Type B pancreatic cell (in vitro differentiated cells): ENCODE data around the gene A4GALT. TPM values are rescaled to one million over a fixed set of nuclear protein-coding genes. Genes with fewer than 3 reads are reported as not detected.

ENCODE experiments used
- DNase-seq: peaks from one replicate; pipeline ENCODE4 v3.0.0; 2021; ENCODE audit warnings: mixed read lengths; ENCODE audit not compliant: unreplicated experiment; ENCODE audit errors: extremely low spot score
- H3K27ac Mint-ChIP-seq: 2 replicates; pipeline ENCODE4 v1.8.0; 2021; ENCODE audit warnings: mild to moderate bottlenecking, mixed read lengths
- H3K27me3 Mint-ChIP-seq: 2 replicates; pipeline ENCODE4 v1.8.0; 2021; ENCODE audit warnings: mixed read lengths
- H3K36me3 Mint-ChIP-seq: 2 replicates; pipeline ENCODE4 v1.8.0; 2021; ENCODE audit warnings: mixed read lengths
- H3K4me1 Mint-ChIP-seq: one replicate; pipeline ENCODE4 v1.8.0; 2021; ENCODE audit warnings: mixed read lengths; ENCODE audit not compliant: unreplicated experiment
- H3K4me3 Mint-ChIP-seq: 2 replicates; pipeline ENCODE4 v1.8.0; 2021; ENCODE audit warnings: mild to moderate bottlenecking, mixed read lengths
- H3K9me3 Mint-ChIP-seq: 2 replicates; pipeline ENCODE4 v1.8.0; 2021; ENCODE audit warnings: mixed read lengths
- total RNA-seq: library from RNA; stranded (reverse); gene quantifications from 2 replicates; pipeline ENCODE4 v1.2.1, GENCODE V29; 2021; ENCODE audit warnings: low replicate concordance
- TF ChIP-seq, protein P1 (sequence below): fragments of 200-600 bp; sonication (generic); conservative IDR thresholded peaks from 2 replicates; pipeline ENCODE4 v1.5.0; 2021; ENCODE audit warnings: antibody characterized with exemption, mild to moderate bottlenecking

A4GALT gene
- total RNA-seq, 1 donor from 2014 or later, result 20.2 TPM

DNA sequence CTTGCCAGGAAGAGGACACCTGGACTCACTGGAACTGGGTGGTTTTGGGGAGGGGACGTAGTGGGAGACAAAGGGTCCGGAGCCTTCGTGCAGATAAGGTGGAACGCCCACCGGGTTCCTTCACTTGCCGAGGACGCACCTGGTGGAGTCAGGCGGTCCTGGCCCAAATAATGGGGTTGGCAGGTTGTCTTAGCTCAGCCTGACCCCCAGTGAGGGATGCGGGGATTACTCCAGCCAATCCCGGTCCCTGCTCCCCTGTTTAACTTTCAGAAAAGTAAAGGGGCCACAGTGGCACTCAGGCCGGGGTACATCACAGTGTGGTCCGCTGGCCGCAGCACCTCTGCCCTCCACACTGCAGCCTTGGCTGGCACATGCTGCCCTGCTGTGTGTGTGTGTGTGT, 18.0 kb downstream of the A4GALT start:
- Mint-ChIP-seq H3K4me3 (no peak overlapping the region), H3K36me3 (no peaks in the 10 kb centered on the region), H3K9me3 (no peaks in the 10 kb centered on the region), H3K27ac (no peak overlapping the region), H3K4me1 (peaks cover 5% of the 10 kb centered on the region), H3K27me3 (no peaks in the 10 kb centered on the region)
- no peak for DNase-seq
- TF ChIP-seq, protein P1, sequence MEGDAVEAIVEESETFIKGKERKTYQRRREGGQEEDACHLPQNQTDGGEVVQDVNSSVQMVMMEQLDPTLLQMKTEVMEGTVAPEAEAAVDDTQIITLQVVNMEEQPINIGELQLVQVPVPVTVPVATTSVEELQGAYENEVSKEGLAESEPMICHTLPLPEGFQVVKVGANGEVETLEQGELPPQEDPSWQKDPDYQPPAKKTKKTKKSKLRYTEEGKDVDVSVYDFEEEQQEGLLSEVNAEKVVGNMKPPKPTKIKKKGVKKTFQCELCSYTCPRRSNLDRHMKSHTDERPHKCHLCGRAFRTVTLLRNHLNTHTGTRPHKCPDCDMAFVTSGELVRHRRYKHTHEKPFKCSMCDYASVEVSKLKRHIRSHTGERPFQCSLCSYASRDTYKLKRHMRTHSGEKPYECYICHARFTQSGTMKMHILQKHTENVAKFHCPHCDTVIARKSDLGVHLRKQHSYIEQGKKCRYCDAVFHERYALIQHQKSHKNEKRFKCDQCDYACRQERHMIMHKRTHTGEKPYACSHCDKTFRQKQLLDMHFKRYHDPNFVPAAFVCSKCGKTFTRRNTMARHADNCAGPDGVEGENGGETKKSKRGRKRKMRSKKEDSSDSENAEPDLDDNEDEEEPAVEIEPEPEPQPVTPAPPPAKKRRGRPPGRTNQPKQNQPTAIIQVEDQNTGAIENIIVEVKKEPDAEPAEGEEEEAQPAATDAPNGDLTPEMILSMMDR, result no peak

- H3K9me3 Mint-ChIP-seq, result no peaks in the 10 kb centered on the region
- DNase-seq, result no peak
- no peaks in the 10 kb centered on the region for H3K27me3 Mint-ChIP-seq
- TF ChIP-seq, protein P1, result no peak
- H3K4me3 Mint-ChIP-seq, result no peak overlapping the region
- no peaks in the 10 kb centered on the region for H3K36me3 Mint-ChIP-seq
- no peak overlapping the region for H3K27ac Mint-ChIP-seq
- peaks cover 9% of the 10 kb centered on the region for H3K4me1 Mint-ChIP-seq
Measured at GRCh38 chr22:42701694-42702093, 19.0 kb downstream of the A4GALT start.

DNA sequence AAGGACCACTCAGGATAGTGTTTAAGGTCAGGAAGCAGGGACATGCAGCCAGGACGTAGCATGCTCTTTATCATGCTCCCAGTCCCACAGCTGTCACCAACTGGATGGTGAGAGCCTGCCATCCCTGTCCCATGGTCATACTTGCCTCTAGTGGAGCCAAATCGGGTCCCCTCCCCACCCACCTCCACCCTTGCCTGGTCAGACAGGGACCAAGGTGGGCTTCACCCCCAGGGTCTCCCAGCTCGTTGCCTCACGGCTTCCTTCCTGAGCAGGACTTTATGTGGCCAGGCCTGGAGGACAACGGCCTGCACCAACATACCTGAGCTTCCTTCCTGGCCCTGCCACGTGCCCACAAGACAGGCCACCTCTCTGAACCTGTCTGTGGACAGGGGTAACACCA, 19.8 kb downstream of the A4GALT start:
- Mint-ChIP-seq H3K9me3 (no peaks in the 10 kb centered on the region), H3K4me3 (no peak overlapping the region), H3K4me1 (peaks cover 9% of the 10 kb centered on the region), H3K36me3 (no peaks in the 10 kb centered on the region), H3K27me3 (no peaks in the 10 kb centered on the region), H3K27ac (no peak overlapping the region)
- TF ChIP-seq, protein P1, result no peak
- no peak for DNase-seq

DNA sequence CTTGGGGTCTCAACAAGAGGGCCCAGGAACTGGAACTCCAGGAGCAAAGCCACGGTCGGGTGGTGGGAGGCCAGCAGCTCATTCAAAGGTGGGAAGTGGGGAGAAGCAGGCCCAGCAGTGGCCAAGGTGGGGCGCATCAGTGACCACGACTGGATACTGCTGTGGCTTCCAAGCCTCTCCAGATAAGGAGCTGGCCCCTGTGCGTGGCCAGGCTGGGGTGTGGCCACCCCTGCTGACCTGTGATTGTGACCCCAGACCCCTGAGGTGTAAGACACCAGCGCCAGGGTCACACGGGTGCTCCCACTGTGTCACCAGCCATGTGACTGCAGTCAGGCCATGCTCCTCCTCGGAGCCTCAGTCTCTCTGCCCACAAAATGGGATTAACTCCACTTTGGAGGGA, 20.3 kb downstream of the A4GALT start:
- Mint-ChIP-seq H3K4me1 (peaks cover 9% of the 10 kb centered on the region), H3K27me3 (no peaks in the 10 kb centered on the region), H3K9me3 (no peaks in the 10 kb centered on the region), H3K36me3 (no peaks in the 10 kb centered on the region), H3K4me3 (no peak overlapping the region), H3K27ac (no peak overlapping the region)
- DNase-seq, result no peak
- TF ChIP-seq, protein P1, result no peak

GRCh38 chr22:42699976-42700352, 20.7 kb downstream of the A4GALT start:
- Mint-ChIP-seq H3K27ac (no peak overlapping the region), H3K36me3 (no peaks in the 10 kb centered on the region), H3K4me1 (peaks cover 9% of the 10 kb centered on the region)

More at GRCh38 chr22:42699976-42700352, 20.7 kb downstream of the A4GALT start:
- no peak overlapping the region for H3K4me3 Mint-ChIP-seq
- TF ChIP-seq, protein P1, result no peak
- H3K9me3 Mint-ChIP-seq, result no peaks in the 10 kb centered on the region
- DNase-seq, result no peak
- no peaks in the 10 kb centered on the region for H3K27me3 Mint-ChIP-seq
